Measurements from ENCODE around the gene MEGF10. TPM values are rescaled to one million over a fixed set of nuclear protein-coding genes. Genes with fewer than 3 reads are reported as not detected.

MEGF10 gene
- total RNA-seq, 4 donors from 2014 or later = 0.27 to 5.4 (median 0.97) TPM

DNA sequence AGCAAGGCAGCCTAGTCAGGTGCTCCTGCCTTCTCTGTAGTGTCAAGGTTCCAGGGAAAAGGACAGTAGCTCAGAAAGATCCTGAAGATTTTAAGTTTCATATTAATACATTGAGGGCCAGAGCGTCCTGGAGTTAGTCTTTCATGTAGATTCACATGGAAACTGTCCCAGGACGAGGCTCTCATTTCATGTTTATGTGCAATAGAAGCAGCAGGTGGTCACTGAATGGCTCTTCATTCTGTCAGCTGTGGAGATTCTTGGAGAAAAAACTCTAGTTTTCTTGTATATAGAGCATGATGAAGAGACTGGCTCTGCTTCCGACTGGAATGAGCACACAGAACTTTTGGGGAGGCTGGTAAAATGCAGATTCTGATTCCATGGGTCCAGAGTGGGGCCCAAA, 54.3 kb downstream of the MEGF10 start:
- Histone ChIP-seq H3K4me1 (no peaks in the 10 kb centered on the region), H3K27me3 (no peaks in the 10 kb centered on the region), H3K36me3 (no peaks in the 10 kb centered on the region), H3K9me3 (no peaks in the 10 kb centered on the region), H3K4me3 (no peak overlapping the region), H3K27ac (no peak overlapping the region)
- WGBS, 2 donors (ENCODE audit: low coverage in 1 of 2) = 77 to 83% methylated on average over 1 to 3 of the region's 3 CpGs
- ATAC-seq = no peak
- TF ChIP-seq POLR2AphosphoS5 (IDR thresholded peaks at IDR 0.05) (no peak), POLR2A (IDR thresholded peaks at IDR 0.05) (no peak), EP300 (IDR thresholded peaks at IDR 0.05) (no peak)
- TF ChIP-seq, protein P1, sequence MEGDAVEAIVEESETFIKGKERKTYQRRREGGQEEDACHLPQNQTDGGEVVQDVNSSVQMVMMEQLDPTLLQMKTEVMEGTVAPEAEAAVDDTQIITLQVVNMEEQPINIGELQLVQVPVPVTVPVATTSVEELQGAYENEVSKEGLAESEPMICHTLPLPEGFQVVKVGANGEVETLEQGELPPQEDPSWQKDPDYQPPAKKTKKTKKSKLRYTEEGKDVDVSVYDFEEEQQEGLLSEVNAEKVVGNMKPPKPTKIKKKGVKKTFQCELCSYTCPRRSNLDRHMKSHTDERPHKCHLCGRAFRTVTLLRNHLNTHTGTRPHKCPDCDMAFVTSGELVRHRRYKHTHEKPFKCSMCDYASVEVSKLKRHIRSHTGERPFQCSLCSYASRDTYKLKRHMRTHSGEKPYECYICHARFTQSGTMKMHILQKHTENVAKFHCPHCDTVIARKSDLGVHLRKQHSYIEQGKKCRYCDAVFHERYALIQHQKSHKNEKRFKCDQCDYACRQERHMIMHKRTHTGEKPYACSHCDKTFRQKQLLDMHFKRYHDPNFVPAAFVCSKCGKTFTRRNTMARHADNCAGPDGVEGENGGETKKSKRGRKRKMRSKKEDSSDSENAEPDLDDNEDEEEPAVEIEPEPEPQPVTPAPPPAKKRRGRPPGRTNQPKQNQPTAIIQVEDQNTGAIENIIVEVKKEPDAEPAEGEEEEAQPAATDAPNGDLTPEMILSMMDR (IDR thresholded peaks at IDR 0.05) = no peak

- no peaks in the 10 kb centered on the region for H3K27me3 ChIP-seq
- H3K27ac ChIP-seq = no peak overlapping the region
- no peak for ATAC-seq
- H3K4me1 ChIP-seq = no peaks in the 10 kb centered on the region
- 83 to 87% methylated on average over 4 of the region's 4 CpGs for WGBS, 2 donors (ENCODE audit: low coverage in 1 of 2)
- no peaks in the 10 kb centered on the region for H3K9me3 ChIP-seq
- TF ChIP-seq, protein P1 (IDR thresholded peaks at IDR 0.05) = no peak
- no peaks in the 10 kb centered on the region for H3K36me3 ChIP-seq
- H3K4me3 ChIP-seq = no peak overlapping the region
These were observed 60.8 kb downstream of the MEGF10 start for GRCh38 chr5:127351418-127351817.

- no peak overlapping the region for H3K4me3 ChIP-seq
- no CpG with 5 or more reads among the region's 2 CpGs for WGBS, 2 donors (ENCODE audit: low coverage in 1 of 2)
- H3K36me3 ChIP-seq = no peaks in the 10 kb centered on the region
- no peak overlapping the region for H3K27ac ChIP-seq
- TF ChIP-seq POLR2AphosphoS5 (IDR thresholded peaks at IDR 0.05) (no peak), EP300 (IDR thresholded peaks at IDR 0.05) (no peak), POLR2A (IDR thresholded peaks at IDR 0.05) (no peak)
- TF ChIP-seq, protein P1 (IDR thresholded peaks at IDR 0.05) = no peak
- no peak for ATAC-seq
- no peaks in the 10 kb centered on the region for H3K9me3 ChIP-seq
- H3K27me3 ChIP-seq = no peaks in the 10 kb centered on the region
- H3K4me1 ChIP-seq = no peaks in the 10 kb centered on the region
These were observed 61.5 kb downstream of the MEGF10 start for GRCh38 chr5:127352068-127352467.

DNA sequence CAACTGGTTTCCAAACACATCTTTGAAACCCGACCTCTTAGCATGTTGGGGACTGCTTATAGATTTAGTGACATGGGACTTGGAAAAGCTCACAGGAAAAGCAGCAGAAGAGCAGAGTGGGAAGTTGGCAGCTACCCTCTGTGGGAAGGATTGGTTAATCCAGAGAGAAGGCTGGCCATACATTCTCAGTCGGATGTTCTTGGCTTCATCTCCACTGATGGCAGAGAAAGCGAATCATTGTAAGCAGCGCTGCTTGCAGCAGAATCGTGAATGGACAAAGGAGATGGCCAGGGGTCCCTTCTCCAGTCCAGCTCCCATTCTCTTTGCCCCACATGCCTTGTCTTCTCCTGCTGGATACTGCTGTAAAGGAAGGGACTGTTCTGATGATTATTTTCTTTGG, 62.7 kb downstream of the MEGF10 start:
- Histone ChIP-seq H3K4me3 (no peak overlapping the region), H3K9me3 (no peaks in the 10 kb centered on the region), H3K27me3 (no peaks in the 10 kb centered on the region), H3K36me3 (no peaks in the 10 kb centered on the region), H3K4me1 (no peaks in the 10 kb centered on the region), H3K27ac (no peak overlapping the region)
- ATAC-seq = no peak
- 70 to 83% methylated on average over 5 of the region's 5 CpGs for WGBS, 2 donors (ENCODE audit: low coverage in 1 of 2)
- TF ChIP-seq POLR2AphosphoS5 (IDR thresholded peaks at IDR 0.05) (no peak), EP300 (IDR thresholded peaks at IDR 0.05) (no peak), POLR2A (IDR thresholded peaks at IDR 0.05) (no peak)
- TF ChIP-seq, protein P1 (IDR thresholded peaks at IDR 0.05) = no peak

- Histone ChIP-seq H3K9me3 (no peaks in the 10 kb centered on the region), H3K4me1 (no peaks in the 10 kb centered on the region), H3K4me3 (no peak overlapping the region), H3K27me3 (no peaks in the 10 kb centered on the region), H3K36me3 (no peaks in the 10 kb centered on the region), H3K27ac (no peak overlapping the region)
- 54 to 67% methylated on average over 2 to 4 of the region's 4 CpGs for WGBS, 2 donors (ENCODE audit: low coverage in 1 of 2)
- no peak for ATAC-seq
- TF ChIP-seq POLR2A (IDR thresholded peaks at IDR 0.05) = no peak
- TF ChIP-seq POLR2AphosphoS5 (IDR thresholded peaks at IDR 0.05) = no peak
- TF ChIP-seq EP300 (IDR thresholded peaks at IDR 0.05) = no peak
- TF ChIP-seq, protein P1 (IDR thresholded peaks at IDR 0.05) = no peak
These were observed 63.2 kb downstream of the MEGF10 start for GRCh38 chr5:127353796-127354195.

All from gastroesophageal sphincter (tissue), 4 donors.